Esophagus squamous epithelium (tissue), 4 donors: ENCODE data around the gene ZNF232.

Source experiments
- POLR2A ChIP-seq, 4 donors: fragments of 450-650 bp; IDR thresholded peaks; one replicate each; pipeline ENCODE4 v1.6.1; 2017; ENCODE audit warnings: antibody characterized with exemption in 4 of 4, mild to moderate bottlenecking in 4 of 4, moderate library complexity in 3 of 4
- TF ChIP-seq, protein P1 (sequence below), 6 experiments: fragments of 450-650 bp in 4 of 6; fragments of 200-600 bp in 2 of 6; sonication (generic) in 2 of 6; IDR thresholded peaks; one replicate each; pipeline ENCODE4 v1.5.1; 2016 to 2019; ENCODE audit warnings: antibody characterized with exemption in 6 of 6, mild to moderate bottlenecking in 4 of 6, moderate library complexity in 4 of 6

DNA sequence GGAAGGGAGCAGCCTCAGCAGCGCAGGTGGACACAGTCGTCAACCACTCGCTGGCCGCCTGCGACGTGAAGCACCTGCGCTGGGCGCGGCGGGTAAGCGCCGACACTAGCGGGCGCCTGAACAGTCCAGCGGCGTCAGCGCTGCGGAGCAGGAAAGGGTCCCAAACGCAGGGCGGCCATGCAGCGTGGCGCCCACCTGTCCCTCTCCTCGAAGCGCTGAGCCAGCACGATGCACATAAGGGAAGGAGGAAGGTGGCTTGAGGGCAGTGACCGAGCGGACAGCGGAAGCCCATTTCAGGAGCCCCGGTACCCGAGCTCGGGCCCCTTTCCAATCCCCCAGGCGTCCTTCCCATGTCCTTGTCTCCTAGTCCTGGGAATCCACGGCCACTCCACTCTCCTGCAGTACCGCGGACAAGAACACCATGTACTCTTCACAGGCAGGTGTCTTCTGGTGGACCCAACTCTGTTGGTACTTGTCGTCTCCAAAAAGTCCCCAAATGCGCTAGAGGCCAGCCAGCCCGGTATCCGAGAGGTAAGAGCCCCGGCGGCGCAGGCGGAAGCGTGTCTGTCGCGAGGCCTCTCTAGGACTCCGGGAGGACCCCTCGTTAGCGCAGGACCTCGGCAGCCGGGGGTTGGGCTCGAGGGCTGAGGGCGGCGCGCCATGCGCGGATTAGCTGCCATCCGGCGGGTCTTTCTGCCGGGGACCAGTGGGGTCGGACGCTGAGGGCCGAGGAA lies 14.4 kb downstream of the ZNF232 start:
- TF ChIP-seq, protein P1, sequence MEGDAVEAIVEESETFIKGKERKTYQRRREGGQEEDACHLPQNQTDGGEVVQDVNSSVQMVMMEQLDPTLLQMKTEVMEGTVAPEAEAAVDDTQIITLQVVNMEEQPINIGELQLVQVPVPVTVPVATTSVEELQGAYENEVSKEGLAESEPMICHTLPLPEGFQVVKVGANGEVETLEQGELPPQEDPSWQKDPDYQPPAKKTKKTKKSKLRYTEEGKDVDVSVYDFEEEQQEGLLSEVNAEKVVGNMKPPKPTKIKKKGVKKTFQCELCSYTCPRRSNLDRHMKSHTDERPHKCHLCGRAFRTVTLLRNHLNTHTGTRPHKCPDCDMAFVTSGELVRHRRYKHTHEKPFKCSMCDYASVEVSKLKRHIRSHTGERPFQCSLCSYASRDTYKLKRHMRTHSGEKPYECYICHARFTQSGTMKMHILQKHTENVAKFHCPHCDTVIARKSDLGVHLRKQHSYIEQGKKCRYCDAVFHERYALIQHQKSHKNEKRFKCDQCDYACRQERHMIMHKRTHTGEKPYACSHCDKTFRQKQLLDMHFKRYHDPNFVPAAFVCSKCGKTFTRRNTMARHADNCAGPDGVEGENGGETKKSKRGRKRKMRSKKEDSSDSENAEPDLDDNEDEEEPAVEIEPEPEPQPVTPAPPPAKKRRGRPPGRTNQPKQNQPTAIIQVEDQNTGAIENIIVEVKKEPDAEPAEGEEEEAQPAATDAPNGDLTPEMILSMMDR (IDR thresholded peaks at IDR 0.05): no peak
- TF ChIP-seq POLR2A (IDR thresholded peaks at IDR 0.05): no peak
